GM18861 (cell line): Measurements from ENCODE around the gene KLHL14.

ENCODE experiments used
- ATAC-seq: cut with Tn5 transposase; IDR thresholded peaks from one replicate; pipeline ENCODE4 v1.9.1; 2021; ENCODE audit not compliant: unreplicated experiment

KLHL14 gene

DNA sequence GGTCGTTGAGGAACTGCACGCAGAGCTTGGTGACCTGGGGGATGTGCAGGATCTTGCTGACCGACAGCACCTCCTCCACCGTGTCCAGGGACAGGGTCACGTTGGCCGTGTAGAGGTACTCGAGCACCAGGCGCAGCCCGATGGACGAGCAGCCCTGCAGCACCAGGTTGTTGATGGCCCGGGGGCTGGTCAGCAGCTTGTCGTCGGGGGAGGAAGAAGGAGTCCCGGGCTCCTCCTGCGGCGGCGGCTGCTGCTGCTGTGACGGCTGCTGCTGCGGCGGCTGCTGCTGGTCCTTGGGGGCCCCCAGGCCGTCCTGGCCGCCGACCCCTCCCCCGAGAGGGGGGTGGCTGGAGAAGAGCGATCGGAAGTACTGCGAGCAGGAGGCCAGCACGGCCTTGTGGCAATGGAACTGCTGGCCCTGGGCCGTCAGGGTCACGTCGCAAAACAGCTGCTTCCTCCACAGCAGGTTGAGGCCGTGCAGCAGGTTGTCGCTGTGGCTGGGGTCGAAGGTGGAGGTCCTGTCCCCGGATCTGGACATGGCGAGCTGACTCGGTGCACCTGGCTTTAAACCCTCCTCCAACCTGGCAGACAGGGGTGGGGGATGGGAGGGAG, 2.7 kb downstream of the KLHL14 start:
- no peak for ATAC-seq

DNA sequence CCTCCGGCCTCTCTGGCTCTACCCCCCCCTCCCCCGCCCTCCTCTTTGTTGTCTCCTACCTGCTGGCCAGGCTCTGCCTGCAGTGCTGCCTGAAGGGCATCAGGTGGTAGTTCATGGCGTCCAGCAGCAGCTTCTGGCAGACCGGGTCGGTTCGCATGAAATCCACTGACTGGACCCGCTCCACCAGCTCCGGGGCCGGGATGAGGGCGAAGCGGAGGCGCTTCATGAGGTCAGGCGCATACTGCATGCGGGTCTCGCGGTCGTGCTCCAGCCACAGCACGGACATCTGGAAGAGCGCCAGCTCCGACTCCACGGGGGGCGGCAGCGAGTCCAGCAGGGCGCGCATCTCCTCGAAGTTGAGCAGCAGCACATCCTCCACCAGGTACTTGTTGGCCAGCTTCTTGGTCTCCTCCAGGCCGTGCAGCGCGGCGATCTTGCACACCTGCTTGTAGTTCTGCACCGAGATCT, 3.2 kb downstream of the KLHL14 start:
- ATAC-seq = no peak

DNA sequence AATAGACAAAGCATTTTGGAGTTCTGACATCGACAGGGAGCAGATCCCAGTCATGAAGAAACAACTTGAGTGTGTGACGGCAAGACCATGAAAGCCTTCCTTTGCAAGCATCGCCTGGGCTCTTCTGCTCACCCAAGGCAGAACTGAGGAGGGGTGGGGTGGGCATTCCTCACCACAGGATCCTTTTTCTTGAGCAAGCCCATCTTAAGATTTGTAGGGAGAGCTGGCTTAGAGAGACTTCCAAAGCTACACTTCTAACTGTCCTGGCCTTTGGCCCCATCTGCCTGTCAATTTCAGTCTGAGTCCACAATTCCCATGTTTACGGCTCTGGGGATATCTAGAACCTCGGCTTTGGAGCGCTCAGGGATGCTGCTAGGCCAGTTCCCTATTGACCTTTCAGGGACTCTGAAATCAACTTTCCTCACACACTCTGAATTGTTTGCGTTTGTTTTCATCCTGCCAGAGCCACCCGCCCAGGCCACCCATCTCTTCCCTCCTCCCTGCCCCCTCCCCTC, 3.7 kb downstream of the KLHL14 start:
- ATAC-seq = no peak

DNA sequence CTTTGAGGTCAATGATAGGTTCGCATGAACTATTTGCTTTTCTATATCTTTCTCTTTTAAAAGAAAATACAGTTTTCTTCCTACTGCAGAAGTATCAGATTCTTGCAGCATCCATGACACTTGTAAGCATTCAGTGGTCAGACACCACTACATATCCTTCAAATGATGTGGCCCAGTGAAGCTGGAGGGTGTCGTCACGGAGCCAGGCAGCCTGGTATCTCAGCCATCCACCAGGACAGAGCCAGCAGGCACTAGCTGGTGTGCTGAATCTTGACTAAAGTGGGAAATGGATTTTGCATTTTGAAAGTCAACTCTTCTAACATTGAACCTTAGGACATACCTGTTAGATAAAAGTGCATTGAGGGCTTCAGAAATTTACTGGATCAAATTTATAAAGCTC, 5.4 kb downstream of the KLHL14 start:
- no peak for ATAC-seq

DNA sequence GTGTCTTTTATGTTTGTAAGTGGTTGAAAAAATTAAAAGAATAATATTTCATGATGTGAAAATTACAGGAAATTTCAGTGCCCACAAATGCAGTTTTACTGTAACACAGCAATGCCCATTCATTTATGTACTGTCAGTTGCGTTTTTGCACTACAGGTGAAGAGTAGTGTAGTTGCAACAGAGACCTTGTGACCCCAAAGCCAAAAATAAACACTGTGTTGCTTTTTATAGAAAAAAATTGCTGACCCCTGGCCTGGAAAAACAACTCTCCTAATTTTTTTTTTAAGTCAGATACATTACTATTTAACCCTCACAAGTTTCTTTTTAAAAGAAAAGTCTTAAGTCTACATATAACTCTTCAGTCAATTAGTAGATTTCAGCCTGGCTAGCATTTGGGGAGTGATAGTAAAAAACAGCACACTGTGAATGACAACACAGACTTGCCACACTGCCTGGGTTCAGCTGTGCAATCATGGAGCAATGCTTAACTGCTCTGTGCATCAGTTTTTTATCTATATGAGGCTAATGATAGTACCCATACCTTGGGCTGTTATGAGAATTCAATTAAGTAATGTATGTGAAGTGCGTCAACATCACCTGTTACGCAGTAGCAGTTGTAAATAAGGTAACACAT, 8.1 kb downstream of the KLHL14 start:
- ATAC-seq = no peak

DNA sequence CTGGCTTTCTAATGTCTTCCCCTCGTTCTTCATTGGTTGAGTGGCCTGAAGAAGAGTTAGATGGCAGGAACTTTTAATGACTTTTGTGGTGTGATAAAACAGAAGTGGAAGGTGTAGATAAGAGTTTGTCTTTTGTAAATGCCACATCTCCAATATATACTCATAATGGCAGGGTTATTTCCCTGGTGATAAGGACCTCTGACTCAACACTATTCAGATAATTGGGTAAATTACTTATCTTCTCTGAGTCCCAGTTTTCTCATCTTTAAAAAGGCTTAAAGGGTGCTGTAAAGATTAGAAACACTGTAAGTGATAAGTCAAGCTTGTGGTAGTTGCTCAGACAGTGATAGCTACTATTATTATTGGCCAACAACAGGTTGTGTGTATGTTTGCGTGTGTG, 9.5 kb downstream of the KLHL14 start:
- no peak for ATAC-seq

DNA sequence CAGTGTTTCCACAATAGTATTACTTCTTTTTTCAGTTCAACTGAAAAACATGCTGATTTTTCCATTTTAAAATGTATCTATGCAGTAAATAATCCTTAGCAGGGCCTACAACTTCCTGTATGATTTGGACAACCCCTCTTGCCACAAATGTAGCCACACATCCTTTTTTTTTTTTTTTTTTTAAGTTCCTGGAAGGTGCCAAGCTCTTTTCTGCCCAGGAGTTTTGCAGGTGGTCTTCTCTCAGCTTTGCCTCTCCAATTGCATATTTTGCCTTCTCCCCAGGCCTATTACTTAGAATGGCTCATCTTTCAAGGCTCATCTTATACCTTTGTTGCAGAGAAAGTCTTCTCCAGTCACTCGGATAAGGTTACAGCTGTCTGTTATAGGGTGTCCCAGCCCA, 11.6 kb downstream of the KLHL14 start:
- no peak for ATAC-seq

DNA sequence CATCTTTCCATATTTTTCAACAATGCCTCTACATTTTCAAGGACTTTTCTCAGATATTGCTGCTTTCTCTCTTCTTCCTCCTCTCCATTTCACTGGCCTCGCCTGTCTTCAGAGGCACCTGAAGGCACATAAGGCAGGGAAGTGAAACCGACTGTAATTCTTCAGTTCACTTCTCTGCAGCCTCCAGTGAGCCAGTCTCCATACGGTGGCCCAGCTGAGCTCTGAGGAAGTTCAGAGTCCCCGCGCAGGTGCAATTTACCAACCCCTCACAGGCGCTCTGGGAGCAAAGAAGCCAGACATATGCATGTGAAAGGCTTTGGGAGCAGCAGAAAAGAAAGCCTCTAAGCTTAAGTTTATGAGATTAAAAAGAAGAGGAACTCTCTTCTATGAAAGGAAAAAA, 12.4 kb downstream of the KLHL14 start:
- peak; percentile 97 for ATAC-seq

DNA sequence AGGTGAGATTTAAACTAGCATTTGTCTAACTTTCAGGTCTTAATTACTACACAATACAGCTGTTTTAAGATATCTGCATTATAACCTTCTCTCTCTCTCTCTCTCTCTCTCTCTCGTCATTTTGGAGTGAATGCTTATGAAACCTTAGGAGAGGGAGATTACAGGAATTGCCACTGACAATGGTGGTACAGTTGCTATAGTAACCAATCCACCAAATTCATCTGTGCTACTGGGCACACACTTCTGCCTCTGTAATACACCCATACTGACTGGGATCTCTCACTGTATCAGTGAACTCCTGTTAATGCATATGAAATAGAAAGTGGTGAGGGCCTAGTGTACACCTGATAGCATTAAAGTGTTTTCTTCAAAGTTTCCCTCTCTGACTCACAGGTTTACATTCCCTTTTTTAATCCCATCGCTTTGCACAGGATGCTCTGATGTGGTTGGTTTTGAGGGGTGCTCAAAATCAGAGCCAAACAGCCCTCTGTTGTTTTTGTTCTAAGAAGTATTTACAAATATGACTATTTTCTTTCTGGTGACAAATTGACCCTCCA, 13.1 kb downstream of the KLHL14 start:
- ATAC-seq = no peak

DNA sequence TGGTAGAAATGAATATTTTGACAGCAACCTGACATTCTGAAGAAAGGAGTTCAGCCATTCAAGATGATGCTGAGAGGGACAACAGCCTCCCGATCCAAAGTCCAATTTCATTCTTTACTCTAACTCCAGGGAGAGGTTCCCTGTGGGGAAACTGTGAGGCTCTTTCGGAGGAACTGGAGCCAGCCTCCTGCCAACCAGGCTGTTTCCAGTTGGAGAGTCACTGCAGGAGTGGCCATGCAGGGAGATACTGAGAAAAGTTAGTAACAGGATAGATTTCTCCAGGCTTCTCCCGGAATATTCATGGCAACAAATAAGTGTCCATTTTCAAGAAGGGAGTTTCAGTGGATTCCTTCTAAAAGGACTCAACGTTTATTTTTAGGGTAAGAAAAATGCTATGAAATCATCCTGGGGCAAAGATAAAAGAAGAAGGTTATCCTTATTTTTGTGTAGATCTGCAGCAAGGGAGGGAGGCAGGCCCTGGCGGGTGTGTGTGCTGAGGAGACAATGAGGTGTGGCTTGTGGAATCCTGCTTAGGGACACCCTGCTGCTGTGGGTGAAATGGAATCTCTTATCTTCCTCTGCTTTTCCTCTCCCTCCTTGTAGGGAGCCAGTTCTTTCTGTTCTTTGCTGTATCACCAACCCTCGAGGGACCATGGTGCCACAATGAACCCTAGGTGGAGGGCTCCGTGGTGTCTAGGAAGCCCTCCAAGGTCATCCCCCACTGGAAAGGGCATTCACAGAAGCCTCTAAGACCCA, 18.1 kb downstream of the KLHL14 start:
- no peak for ATAC-seq

DNA sequence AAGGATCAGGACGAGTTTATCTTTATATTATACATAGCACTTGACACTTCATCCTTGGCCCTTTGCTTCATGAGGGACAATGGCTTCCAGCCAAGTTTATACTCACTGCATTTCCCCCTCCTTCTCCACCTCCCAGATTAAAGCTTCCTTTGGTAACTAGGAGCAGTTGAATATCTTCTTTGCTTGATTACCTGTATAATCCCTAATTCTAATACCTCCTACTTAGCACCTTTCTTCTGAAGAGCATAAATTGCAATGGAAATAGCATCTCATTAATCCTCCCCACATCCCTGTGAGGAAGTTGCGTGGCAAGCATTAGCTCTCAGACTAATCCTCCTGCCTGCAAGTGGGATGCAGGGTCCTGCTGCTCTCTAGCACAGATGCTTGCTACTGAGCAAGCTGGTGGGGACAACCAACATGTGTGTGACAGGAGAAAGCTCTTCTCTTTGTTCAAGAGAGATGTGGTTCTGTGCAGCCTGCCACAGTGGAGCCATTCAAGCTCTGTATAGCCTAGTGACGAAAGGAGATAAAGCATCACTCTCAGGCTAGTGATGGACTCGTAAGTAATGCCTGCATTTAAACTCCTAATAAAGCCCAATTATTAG, 19.1 kb downstream of the KLHL14 start:
- no peak for ATAC-seq

DNA sequence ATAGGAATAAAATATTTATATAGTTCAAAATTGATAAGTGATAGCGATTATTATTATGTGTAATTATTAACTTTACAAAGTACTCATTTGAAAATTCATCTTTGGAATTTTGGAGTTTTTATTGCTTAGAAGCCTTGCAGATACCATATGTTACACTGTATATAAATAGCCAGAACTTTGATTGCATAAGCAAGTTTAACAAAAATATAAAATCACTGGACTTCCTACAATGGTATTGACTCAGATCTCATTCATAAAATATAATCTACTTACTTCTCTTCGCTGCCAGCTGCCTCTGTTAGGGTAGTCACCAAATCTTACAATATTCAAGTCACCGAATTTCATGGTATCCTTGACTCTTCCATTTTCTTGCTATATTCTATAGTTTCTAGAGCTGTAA, 22.5 kb downstream of the KLHL14 start:
- ATAC-seq = no peak

DNA sequence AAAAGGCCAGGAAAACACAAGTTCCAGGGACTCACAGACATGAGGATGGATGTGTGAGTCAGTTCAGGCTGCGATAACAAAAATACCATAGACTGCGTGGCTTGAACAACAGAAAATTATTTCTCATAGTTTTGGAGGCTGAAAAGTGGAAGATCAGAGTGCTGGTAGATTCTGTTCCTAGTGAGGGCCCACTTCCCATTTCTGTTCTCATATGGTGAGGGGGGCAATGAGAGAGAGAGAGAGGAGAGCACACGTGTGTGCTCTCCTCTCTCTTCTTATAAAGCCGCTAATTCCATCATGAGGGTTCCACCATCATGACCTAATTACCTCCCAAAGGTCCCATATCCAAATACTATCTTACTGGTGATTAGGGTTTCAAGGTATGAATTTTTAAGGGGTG, 23.0 kb downstream of the KLHL14 start:
- ATAC-seq = no peak

DNA sequence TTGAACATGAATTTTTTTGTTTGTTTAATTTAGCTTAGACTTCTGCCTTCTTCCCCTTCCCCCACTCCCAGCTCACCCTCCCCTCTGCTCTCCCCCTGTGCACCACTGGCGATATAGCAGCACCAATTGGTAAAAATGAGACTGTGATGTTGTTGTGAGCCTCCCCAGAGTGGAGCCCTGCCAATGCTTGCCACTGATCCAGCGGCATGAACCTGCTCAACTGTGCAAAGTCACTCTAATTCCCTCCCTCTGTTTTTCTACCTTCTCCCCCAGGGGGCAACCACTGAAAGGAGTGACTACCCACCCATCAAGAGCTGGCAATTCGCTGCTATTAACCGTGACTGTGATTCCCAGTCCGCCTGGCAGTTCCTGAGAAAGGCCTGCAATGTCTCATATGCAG, 30.2 kb downstream of the KLHL14 start:
- no peak for ATAC-seq

DNA sequence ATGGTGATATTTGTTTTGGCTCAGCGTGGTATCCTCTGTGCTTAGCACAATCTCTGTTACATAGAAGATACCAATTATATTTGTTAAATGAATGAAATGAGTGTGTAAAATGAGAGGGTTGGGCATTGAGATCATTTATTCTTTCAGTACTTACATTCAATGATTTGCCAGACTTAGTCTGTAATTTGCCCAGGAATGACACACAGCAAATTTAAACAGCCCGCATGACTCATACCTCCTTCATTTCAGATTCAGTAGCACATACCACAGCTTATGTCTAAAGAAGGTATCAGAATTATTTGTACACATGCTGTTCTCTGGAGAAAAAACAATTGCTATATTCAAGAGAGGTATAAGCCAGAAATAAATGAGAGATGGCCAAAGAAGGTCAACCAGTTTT, 37.0 kb downstream of the KLHL14 start:
- no peak for ATAC-seq

DNA sequence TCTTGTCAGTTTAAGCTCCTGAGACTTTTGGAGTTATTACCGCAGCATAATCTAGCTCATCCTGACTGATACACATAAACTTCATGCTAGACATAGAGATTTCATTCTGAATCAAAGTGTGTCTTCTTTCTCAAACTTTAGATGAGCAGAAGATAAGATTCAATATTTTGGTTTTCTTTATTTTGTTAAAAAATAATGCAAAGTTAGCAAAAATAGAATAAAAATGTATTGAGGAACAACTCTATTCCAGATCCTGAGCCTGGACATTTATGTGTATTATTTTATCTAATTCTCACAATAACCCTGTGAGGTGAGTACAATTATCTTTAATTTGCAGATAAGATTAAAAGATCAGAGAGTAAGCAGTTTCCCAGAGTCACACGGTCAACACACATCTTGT, 38.4 kb downstream of the KLHL14 start:
- ATAC-seq = no peak

DNA sequence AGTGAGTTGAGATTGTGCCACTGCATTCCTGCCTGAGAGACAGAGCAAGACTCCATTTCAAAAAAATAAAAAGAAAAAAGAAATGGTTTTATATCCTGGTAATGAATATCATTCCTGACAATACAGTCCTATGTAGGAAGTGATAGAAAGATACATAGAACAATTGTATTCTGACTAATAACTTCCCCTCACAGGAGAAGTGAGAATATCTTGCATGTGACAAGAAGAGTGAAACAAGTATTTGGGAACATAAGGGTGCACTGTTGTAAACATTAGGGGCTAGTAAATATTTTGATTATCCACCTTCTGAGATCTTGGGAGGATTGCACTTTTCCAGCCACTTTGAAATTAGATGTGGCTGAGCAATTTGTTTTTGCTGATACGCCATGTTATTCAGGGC, 40.7 kb downstream of the KLHL14 start:
- ATAC-seq = no peak

DNA sequence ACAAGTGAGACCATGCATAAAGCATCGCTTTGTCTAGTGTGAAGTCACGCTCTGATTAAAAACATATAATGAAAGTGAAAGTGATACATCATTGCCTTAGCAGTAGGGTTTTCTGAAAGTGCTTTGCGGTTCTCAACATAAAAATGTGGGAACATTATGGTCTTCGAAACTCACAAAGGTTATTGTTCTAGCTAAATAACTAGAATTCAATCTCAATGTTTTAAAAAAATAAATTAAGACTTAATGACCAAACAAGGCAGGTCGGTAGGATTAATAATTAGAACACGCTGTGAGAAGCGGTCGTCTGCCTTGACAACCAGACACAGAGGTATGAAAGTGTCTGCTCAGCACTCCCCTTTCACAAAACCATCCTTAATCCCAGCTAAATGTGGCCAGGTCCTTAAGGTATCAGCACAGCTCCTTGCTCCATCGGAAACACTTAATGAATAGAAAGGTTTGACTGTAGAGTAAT, 42.2 kb downstream of the KLHL14 start:
- peak; percentile 100 for ATAC-seq

DNA sequence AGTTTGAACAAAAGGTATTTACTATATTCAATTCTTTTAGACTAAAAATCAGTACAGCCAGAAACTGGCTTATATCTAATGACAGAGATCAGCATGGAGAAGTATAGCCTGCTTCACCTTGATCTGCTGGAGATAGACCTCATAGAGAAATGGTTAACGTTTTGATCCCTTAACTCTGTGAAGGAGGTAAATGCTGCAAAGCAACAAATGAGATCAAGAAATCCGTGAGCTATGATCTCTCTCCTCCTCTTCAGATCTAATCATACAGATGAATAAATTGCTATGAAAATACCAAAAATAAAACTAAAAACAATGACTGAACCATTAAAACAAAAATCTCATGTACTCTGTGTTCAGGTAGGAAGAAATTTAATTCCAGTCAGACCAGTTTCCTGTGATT, 42.8 kb downstream of the KLHL14 start:
- no peak for ATAC-seq

DNA sequence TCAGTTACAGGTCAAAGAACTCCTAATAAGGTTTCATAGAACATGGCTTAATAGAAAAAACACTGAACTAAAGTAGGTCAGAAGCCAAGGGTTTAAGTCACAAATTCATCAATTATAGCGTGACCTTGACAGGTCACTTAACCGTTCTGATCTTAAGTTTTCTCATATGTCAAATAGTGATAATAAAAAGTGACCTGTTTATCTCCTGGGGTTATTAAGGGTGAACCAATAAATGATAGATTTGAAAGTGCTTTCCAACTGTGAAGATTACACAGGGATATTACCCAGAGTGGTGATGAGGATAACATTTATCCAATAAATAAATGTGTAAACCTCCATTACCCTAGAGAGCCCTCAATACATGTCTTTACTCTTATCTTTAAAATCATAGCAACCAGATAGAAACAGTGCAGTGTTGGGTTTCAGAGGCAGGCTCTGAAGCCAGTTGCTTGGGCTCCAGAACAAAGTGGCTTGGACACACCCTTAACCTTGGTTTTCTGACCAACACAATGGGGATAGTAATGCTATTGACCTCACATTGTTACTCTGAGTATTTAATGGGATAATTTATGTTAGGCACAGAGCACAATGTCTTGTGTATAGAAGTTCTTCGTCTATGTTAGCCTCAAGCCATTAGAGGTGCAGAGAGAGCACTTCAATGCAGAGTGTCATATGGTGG, 48.6 kb downstream of the KLHL14 start:
- no peak for ATAC-seq

DNA sequence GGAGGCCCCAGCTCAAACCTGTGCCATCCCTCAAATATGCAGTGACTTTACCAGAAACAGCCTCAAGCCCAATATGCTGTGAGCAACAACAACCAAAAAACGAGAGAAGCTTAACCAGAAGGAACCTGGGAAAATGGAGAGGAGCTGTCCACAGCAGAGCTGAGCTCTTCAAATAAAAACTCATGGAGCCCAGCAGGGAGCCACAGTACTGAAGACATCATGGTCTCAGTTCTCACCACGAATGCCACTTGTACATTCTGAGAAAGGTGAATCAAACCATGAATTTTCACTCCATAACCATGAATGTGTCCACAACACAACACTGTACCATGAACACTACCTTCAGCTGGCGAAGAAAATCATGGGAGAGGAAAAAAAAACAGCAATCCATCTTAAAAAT, 50.5 kb downstream of the KLHL14 start:
- ATAC-seq = no peak
